Measurements from ENCODE around the gene CEP95. TPM values are rescaled to one million over a fixed set of nuclear protein-coding genes. Genes with fewer than 3 reads are reported as not detected.
"Not testable (repeated sequence)": the region's sequence is repeated elsewhere in the genome, so short reads cannot be mapped to it uniquely, and the experiment has no call there.

The CEP95 gene
- 48.3 and 51.6 TPM in 2 replicates for total RNA-seq

- intact Hi-C loops (cut with micrococcal nuclease), result loop anchor here (1.0 to 5.0 kb wide), 18 partner anchors 67 to 954 kb away; partner anchors contain the start of genes CCDC47, DCAF7, ERN1 and GNA13
Observed at GRCh38 chr17:64506576-64507412, at the start of gene CEP95. CEP95 (plus strand) TSS chr17:64506977; CDS start chr17:64507098, 121 bp downstream.

GRCh38 chr17:64457156-64457555, 49.6 kb upstream of the CEP95 start:
- intact Hi-C loops (cut with micrococcal nuclease), result loop anchor here (2.0 kb wide), 1 partner anchor 14 kb away; no protein-coding TSS in a partner anchor

GRCh38 chr17:64458756-64459155, 48.0 kb upstream of the CEP95 start:
- intact Hi-C loops (cut with micrococcal nuclease), result no loop called here

- intact Hi-C loops (cut with micrococcal nuclease), result no loop called here
Observed at GRCh38 chr17:64459284-64459747, 47.5 kb upstream of the CEP95 start.

GRCh38 chr17:64459818-64460217, 47.0 kb upstream of the CEP95 start:
- intact Hi-C loops (cut with micrococcal nuclease), result not testable (repeated sequence)

- intact Hi-C loops (cut with micrococcal nuclease), result no loop called here
Observed at GRCh38 chr17:64460955-64461354, 45.8 kb upstream of the CEP95 start.

- intact Hi-C loops (cut with micrococcal nuclease), result no loop called here
Observed at GRCh38 chr17:64461788-64462187, 45.0 kb upstream of the CEP95 start.

GRCh38 chr17:64466019-64466735, 40.6 kb upstream of the CEP95 start:
- intact Hi-C loops (cut with micrococcal nuclease), result no loop called here

- intact Hi-C loops (cut with micrococcal nuclease), result not testable (repeated sequence)
Observed at GRCh38 chr17:64466834-64467233, 39.9 kb upstream of the CEP95 start.

- intact Hi-C loops (cut with micrococcal nuclease), result no loop called here
Observed at GRCh38 chr17:64470625-64471024, 36.2 kb upstream of the CEP95 start.

- intact Hi-C loops (cut with micrococcal nuclease), result no loop called here
Observed at GRCh38 chr17:64471440-64471839, 35.3 kb upstream of the CEP95 start.

- intact Hi-C loops (cut with micrococcal nuclease), result no loop called here
Observed at GRCh38 chr17:64472564-64472963, 34.2 kb upstream of the CEP95 start.

GRCh38 chr17:64477849-64478248, 28.9 kb upstream of the CEP95 start:
- intact Hi-C loops (cut with micrococcal nuclease), result no loop called here

- intact Hi-C loops (cut with micrococcal nuclease), result no loop called here
Observed at GRCh38 chr17:64480951-64481350, 25.8 kb upstream of the CEP95 start.

GRCh38 chr17:64484380-64484779, 22.4 kb upstream of the CEP95 start:
- intact Hi-C loops (cut with micrococcal nuclease), result no loop called here

GRCh38 chr17:64488301-64488700, 18.5 kb upstream of the CEP95 start:
- intact Hi-C loops (cut with micrococcal nuclease), result no loop called here

- intact Hi-C loops (cut with micrococcal nuclease), result loop anchor here (1.0 kb wide), 4 partner anchors 71 to 184 kb away; no protein-coding TSS in a partner anchor
Observed at GRCh38 chr17:64491034-64491860, 15.5 kb upstream of the CEP95 start.

GRCh38 chr17:64491994-64492393, 14.8 kb upstream of the CEP95 start:
- intact Hi-C loops (cut with micrococcal nuclease), result loop anchor here (1.0 kb wide), 4 partner anchors 72 to 185 kb away; no protein-coding TSS in a partner anchor

GRCh38 chr17:64492481-64493109, 14.2 kb upstream of the CEP95 start:
- intact Hi-C loops (cut with micrococcal nuclease), result no loop called here

GRCh38 chr17:64494121-64494520, 12.7 kb upstream of the CEP95 start:
- intact Hi-C loops (cut with micrococcal nuclease), result no loop called here

GRCh38 chr17:64495300-64495699, 11.5 kb upstream of the CEP95 start:
- intact Hi-C loops (cut with micrococcal nuclease), result not testable (repeated sequence)

All from T-helper 1 cell treated with Interleukin-12 subunit alpha and Interleukin-12 subunit beta and Interleukin-4 antibody, amounts not matched to agents 30 ng/mL and 1 ng/mL, for 36 hours (primary cell).